Muscle of back (tissue), 11 donors: ENCODE measurements around the gene PRDM15. TPM values are rescaled to one million over a fixed set of nuclear protein-coding genes. Genes with fewer than 3 reads are reported as not detected.

Source experiments
- DNase-seq, 3 donors: peaks; one replicate each; pipeline versions ENCODE4 v3.0.0 to v3.0.0-alpha.2; 2013
- polyA plus RNA-seq, 10 donors: library from polyadenylated mRNA; unstranded; fragments of 120-200 nt; gene quantifications; one replicate each; pipeline ENCODE4 v1.2.1, GENCODE V29; 2013; ENCODE audit not compliant: insufficient read length in 10 of 10

PRDM15 gene
- polyA plus RNA-seq, 10 donors = 3.4 to 6.6 (median 4.2) TPM

GRCh38 chr21:41907496-41908258 lies 28.5 kb upstream of the PRDM15 start:
- no peak for DNase-seq

DNA sequence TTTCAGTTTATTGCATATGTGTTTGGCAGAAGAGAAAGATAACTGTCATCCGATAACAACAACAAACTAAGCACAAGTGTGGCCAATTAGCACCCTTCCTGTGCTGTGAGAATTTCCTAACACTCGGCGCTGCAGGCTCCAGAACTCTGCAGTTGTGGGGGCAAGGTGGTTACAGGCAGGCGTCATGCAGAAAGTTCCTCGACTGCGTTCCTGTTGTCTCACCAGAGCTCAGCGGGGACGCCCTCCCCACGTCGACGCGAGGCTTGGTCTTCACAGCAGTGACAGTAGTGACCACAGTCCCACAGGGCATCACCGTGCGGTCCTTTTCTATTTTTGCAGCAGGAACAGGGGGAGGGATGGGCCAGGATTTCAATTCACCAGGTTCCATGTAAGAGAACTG lies 27.6 kb upstream of the PRDM15 start:
- DNase-seq = no peak

DNA sequence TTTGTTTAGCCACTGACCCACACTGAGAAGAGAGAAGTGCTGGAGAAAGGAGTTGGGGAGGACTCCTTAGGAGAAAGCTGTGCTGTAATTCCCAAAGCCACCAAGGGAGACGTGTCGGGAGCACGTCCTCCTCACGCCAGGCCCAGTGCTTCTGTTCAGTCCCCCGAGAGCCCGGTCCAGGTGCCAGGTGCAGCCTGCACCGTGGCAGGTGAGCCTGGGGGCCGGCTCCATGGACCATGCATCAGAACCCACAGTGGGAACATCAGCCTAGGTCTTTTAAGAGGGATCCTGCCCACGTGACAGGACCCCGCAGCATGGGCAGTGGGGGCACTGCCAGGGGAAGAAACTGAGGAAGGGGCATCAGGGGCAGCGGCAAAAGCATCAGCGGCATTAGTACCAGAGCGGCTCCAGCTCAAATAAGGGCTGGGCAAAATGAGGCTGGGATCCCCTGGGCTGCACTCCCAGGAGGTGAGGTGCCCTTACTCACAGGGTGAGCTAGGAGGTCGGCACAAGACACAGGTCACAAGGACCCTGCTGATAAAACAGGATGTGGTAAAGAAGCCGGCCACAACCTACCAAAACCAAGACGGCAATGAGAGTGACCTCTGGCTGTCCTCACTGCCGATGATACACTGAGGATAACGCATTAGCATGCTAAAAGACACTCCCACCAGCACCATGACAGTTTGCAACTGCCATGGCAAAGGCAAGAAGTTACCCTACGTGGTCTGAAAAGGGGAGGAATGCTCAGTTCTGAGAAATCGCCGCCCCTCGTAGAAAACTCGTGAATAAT lies 24.6 kb upstream of the PRDM15 start:
- no peak for DNase-seq

- DNase-seq = no peak
These were observed 23.8 kb upstream of the PRDM15 start for GRCh38 chr21:41902946-41903345.

GRCh38 chr21:41901782-41902181 lies 22.6 kb upstream of the PRDM15 start:
- no peak for DNase-seq

- no peak for DNase-seq
These were observed 22.0 kb upstream of the PRDM15 start for GRCh38 chr21:41901099-41901498.

GRCh38 chr21:41900401-41900800 lies 21.3 kb upstream of the PRDM15 start:
- no peak for DNase-seq

DNA sequence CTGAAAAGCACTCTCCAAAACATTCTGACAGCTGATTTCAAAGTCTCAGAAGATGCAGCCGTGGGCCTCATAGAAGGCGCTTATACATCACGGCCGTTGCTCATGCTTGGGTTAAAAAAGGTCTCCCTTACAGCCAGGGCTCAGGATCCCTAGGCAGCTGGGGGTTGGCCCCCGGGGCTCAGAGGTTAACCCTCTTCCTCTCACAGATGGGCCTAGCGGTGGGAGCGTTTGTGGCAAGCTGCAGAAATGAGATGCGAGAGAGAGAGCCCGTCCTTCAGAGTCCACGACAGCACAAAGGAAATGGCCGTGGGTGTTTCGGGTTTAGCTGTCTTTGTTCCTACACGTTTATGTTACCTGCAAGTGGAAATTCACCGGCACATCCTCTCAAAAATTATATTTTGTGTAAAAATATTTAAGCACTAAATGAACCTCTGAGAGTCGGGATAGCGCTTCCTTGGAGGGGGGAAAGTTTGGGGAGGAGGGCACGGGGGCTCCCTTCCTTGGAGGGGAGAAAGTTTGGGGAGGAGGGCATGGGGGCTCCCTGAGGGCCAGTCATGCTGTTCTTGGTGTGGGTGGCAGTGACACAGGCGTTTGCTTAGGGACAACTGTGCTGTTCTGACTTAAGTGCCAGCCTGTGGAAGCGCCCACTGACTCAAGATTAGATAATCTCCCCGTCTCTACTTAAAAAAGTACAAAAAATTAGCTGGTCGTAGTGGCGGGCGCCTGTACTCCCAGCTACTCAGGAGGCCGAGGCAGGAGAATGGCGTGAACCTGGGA lies 20.5 kb upstream of the PRDM15 start:
- DNase-seq = no peak

DNA sequence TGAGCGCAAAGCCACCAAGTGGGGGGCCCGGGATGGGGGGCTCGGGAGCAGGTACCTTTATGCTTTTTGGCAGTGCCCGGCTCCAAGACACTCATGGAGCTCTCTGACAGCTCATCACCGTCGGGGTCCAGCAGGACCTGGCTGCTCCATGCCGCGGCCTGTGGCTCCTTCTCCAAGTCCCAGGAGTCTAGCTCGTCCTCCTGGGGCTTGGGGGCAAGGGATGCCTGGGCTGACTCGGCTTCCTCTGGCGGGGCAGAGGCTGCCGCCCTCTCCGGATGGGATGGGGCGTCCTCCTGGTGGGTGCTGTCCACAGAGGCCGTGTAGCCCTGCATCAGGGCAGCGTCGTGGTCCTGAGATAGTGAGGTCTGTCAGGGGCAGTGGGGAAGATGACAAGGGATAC lies 19.9 kb upstream of the PRDM15 start:
- no peak for DNase-seq

- no peak for DNase-seq
These were observed 18.6 kb upstream of the PRDM15 start for GRCh38 chr21:41897700-41898099.

GRCh38 chr21:41897047-41897669 lies 18.0 kb upstream of the PRDM15 start:
- DNase-seq = no peak

GRCh38 chr21:41895643-41896493 lies 16.7 kb upstream of the PRDM15 start:
- no peak for DNase-seq

GRCh38 chr21:41894922-41895557 lies 15.9 kb upstream of the PRDM15 start:
- DNase-seq = peak in 1 of 3 donors; percentile 49

DNA sequence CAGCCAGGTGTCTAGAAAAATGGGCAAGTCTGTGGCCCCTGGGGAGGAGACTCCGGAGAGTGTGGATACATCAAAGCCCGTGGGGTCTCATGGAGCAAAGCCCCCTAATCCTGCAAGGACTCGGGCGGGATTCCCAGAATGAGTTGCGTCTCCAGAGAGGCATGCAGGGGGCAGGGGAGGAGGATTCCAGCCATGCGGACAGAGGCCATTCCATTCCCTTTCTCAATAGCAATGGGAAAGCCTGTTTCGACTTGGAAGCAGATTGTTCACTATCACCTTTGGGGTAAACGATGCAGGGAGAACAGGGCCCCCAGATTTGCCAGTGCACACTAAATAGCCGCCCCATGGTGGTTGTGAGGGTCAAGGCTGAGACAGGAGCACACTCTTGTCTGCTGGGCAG lies 15.4 kb upstream of the PRDM15 start:
- DNase-seq = no peak

DNA sequence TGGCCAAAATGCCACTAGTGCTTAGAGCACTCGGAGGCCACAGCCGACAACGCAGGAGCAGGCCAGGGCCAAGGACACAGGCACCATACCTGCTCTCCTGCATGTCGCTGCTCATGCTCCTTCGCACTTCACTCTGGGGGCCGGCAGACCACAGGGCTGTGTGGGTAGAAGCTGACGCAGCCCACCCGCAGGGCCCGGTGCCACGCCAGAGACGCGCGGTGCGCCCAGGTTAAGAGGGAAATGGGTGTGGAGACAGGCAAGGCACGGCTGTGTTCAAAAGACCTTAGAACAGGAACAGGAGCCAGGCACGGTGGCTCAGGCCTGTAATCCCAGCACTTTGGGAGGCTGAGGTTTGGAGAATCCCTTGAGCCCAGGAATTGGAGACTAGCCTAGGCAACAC lies 13.6 kb upstream of the PRDM15 start:
- no peak for DNase-seq

GRCh38 chr21:41891132-41891531 lies 12.0 kb upstream of the PRDM15 start:
- DNase-seq = no peak

DNA sequence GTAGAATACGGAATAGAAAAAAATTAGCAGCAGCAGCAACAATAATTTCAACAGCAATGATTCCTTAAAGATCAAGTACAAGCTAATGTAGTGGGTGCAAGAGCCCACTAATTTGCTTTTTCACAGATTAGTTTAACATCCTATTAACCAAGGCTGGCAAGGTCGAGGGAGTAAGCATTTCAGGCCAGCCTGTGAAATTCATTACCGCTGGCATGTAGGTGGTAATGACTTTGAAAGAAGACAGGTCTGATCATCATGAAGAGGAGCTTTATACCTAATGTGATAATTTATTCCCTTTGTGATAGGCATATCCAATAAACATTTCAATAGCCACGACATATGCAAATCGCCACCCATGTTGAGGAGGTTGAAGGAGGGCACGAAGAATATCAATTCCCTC lies 11.2 kb upstream of the PRDM15 start:
- DNase-seq = no peak

GRCh38 chr21:41888749-41889376 lies 9.7 kb upstream of the PRDM15 start:
- no peak for DNase-seq

DNA sequence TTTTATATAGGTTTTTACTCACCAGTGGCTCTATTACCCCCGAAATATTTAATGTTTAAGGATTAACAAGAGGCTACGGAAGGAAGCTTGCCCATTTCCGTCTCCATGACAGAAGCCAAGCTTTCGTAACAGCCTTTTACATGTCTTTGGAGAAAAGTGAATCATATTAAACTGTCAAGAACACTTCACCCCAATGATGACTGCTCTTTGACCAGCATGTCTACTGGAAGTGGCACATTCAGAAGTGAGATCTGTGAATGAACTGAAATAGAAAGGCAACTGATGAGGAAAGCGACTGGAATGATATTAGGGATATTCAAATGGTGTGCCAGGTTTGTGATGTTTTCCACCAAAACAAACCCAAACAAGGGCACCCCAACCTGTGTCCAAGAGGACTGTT lies 8.5 kb upstream of the PRDM15 start:
- DNase-seq = no peak

DNA sequence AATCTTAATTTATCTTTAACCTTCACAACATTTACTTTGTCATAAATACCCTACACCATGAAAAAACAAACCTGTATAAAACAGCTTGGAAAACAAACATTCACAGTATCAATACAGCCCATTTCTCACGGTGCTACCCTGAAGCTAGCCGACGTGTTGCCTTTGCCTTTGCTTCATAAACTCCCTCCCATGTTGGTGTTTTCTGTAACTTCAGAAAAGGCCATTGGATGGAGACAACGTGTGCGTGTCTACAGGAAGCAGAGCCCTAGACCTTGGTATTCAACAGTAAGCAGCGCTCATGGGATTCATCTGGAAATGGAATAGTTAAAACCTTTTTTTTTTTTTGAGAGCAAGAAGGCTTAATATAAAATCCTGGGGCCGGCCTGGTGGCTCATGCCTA lies 7.2 kb upstream of the PRDM15 start:
- no peak for DNase-seq
